NCI-H748 (cell line): ENCODE results near the gene ZNF652.
A peak's percentile ranks its signal among the peaks of the same experiment; 100 is the strongest.

Experiments
- DNase-seq: peaks from one replicate; lab custom pipeline; 2025; ENCODE audit not compliant: unreplicated experiment; lab: John Stamatoyannopoulos, UW

The ZNF652 gene

GRCh38 chr17:49359990-49360795 lies 1.9 kb downstream of the ZNF652 start:
- peak; percentile 18 for DNase-seq

GRCh38 chr17:49358641-49359247 lies 3.3 kb downstream of the ZNF652 start:
- DNase-seq, result no peak

- no peak for DNase-seq
These were observed 4.5 kb downstream of the ZNF652 start for GRCh38 chr17:49357516-49357915.

GRCh38 chr17:49356320-49356719 lies 5.7 kb downstream of the ZNF652 start:
- no peak for DNase-seq

- DNase-seq, result no peak
These were observed 8.4 kb downstream of the ZNF652 start for GRCh38 chr17:49353607-49354006.

- no peak for DNase-seq
These were observed 9.4 kb downstream of the ZNF652 start for GRCh38 chr17:49352587-49353154.

- DNase-seq, result no peak
These were observed 10.4 kb downstream of the ZNF652 start for GRCh38 chr17:49351572-49352140.

GRCh38 chr17:49349541-49349940 lies 12.5 kb downstream of the ZNF652 start:
- no peak for DNase-seq

GRCh38 chr17:49344914-49345313 lies 17.1 kb downstream of the ZNF652 start:
- no peak for DNase-seq

GRCh38 chr17:49343273-49343672 lies 18.8 kb downstream of the ZNF652 start:
- no peak for DNase-seq

GRCh38 chr17:49342575-49342936 lies 19.5 kb downstream of the ZNF652 start:
- no peak for DNase-seq

- DNase-seq, result no peak
These were observed 20.7 kb downstream of the ZNF652 start for GRCh38 chr17:49341356-49341755.

- DNase-seq, result no peak
These were observed 22.7 kb downstream of the ZNF652 start for GRCh38 chr17:49339354-49339753.

- no peak for DNase-seq
These were observed 23.2 kb downstream of the ZNF652 start for GRCh38 chr17:49338883-49339282.

GRCh38 chr17:49337884-49338283 lies 24.2 kb downstream of the ZNF652 start:
- no peak for DNase-seq

GRCh38 chr17:49334744-49335512 lies 27.1 kb downstream of the ZNF652 start:
- no peak for DNase-seq

GRCh38 chr17:49333804-49334203 lies 28.2 kb downstream of the ZNF652 start:
- DNase-seq, result no peak

- no peak for DNase-seq
These were observed 33.9 kb downstream of the ZNF652 start for GRCh38 chr17:49327835-49328784.

- DNase-seq, result no peak
These were observed 36.1 kb downstream of the ZNF652 start for GRCh38 chr17:49325980-49326379.

- no peak for DNase-seq
These were observed 43.5 kb downstream of the ZNF652 start for GRCh38 chr17:49318435-49318965.
